HG03460 (cell line): Measurements from ENCODE around the gene MRPS24.
"Not testable (repeated sequence)": the region's sequence is repeated elsewhere in the genome, so short reads cannot be mapped to it uniquely, and the experiment has no call there.

Experiments used
- ATAC-seq: cut with Tn5 transposase; IDR thresholded peaks from one replicate; pipeline ENCODE4 v1.9.1; 2021; ENCODE audit not compliant: unreplicated experiment

Gene MRPS24

GRCh38 chr7:43869006-43869866 lies at the start of gene MRPS24:
TSS of gene MRPS24 (minus strand) at chr7:43869517. CDS start at chr7:43869495, 22 bp downstream.
- ATAC-seq: peak; percentile 91

- no peak for ATAC-seq
Observed at GRCh38 chr7:43915907-43916306, 46.6 kb upstream of the MRPS24 start.

GRCh38 chr7:43914795-43915194 lies 45.5 kb upstream of the MRPS24 start:
- ATAC-seq: no peak

- peak; percentile 72 for ATAC-seq
Observed at GRCh38 chr7:43906331-43907010, 37.2 kb upstream of the MRPS24 start, which contains the start of gene URGCP. TSS of gene URGCP (minus strand) at chr7:43906596. CDS start at chr7:43906575, 21 bp downstream.

- peak; percentile 38 for ATAC-seq
Observed at GRCh38 chr7:43905956-43906330, 36.6 kb upstream of the MRPS24 start.

GRCh38 chr7:43905209-43905946 lies 36.1 kb upstream of the MRPS24 start:
- no peak for ATAC-seq

GRCh38 chr7:43904533-43905208 lies 35.4 kb upstream of the MRPS24 start:
- no peak for ATAC-seq

- ATAC-seq: no peak
Observed at GRCh38 chr7:43902542-43903054, 33.3 kb upstream of the MRPS24 start.

- ATAC-seq: not testable (repeated sequence)
Observed at GRCh38 chr7:43898571-43898970, 29.3 kb upstream of the MRPS24 start.

GRCh38 chr7:43895847-43896415 lies 26.6 kb upstream of the MRPS24 start:
- ATAC-seq: no peak

- no peak for ATAC-seq
Observed at GRCh38 chr7:43891069-43891955, 22.0 kb upstream of the MRPS24 start.

- ATAC-seq: no peak
Observed at GRCh38 chr7:43890468-43890867, 21.2 kb upstream of the MRPS24 start.

- no peak for ATAC-seq
Observed at GRCh38 chr7:43888993-43889945, 20.0 kb upstream of the MRPS24 start.

GRCh38 chr7:43884617-43885016 lies 15.3 kb upstream of the MRPS24 start:
- ATAC-seq: no peak

- ATAC-seq: no peak
Observed at GRCh38 chr7:43884209-43884608, 14.9 kb upstream of the MRPS24 start.

GRCh38 chr7:43880596-43880995 lies 11.3 kb upstream of the MRPS24 start:
- no peak for ATAC-seq

- ATAC-seq: no peak
Observed at GRCh38 chr7:43879477-43879876, 10.2 kb upstream of the MRPS24 start.

GRCh38 chr7:43878867-43879266 lies 9.6 kb upstream of the MRPS24 start:
- no peak for ATAC-seq
